Measurements from ENCODE around the gene HM13. TPM values are rescaled to one million over a fixed set of nuclear protein-coding genes. Genes with fewer than 3 reads are reported as not detected.

HM13 gene
- total and polyA plus RNA-seq, 2 of the 13 experiments (the other 11 are each of a cell fraction or from before 2014, with no cell fraction given), result 118 to 243 TPM

DNA sequence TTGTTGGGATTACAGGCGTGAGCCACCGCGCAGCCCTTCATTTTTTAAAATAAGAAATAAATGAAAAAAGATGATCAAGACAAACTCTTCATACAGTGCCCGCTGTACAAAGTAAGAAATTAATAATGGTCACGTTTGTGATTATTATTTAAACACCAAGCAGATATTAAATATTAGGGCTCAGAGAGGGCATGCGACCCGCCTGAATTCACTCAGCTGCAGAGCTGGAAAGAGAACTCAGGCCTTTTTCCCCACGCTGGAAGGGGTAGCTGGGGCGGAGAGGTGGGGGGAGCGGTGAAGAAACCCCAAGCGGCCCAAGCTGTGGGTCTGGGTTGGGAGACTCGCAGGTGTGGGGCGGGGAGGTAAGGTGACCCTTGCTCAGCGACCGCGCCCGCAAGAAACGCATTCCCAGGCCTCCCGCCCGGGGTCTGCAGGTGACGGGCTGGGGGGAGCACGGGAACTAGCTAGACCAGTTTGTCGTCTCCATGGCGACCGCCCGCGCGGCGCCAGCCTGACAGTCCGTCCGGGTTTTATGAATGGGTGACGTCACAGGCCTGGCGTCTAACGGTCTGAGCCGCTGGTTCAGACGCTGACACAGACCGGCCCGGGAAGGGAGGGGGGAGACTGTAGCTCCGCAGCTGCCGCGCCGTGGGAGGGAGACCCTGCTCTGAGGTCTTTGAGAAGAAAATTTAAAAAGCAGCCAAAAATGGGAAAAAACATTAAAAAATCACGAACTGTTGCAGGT lies 89.8 kb downstream of the HM13 start:
- FAIRE-seq (peak; percentile 89), ATAC-seq (peak; percentile 57), DNase-seq (ENCODE audit: low spot score) (peak; percentile 100)
- H2AFZ ChIP-seq (ENCODE audit: low read length), result no peak overlapping the region
- peaks cover 19% of the 10 kb centered on the region for H4K20me1 ChIP-seq (ENCODE audit: insufficient read depth, low read length)
- peak overlapping the region; percentile 98 for H3K27ac ChIP-seq (ENCODE audit: extremely low read length, insufficient read depth, low read length)
- no peaks in the 10 kb centered on the region for H3K9me3 ChIP-seq (ENCODE audit: low read length)
- no TSS peak for BruUV-seq (replicated peaks)
- H3K9ac ChIP-seq (ENCODE audit: insufficient read depth, low read depth, low read length), result peak overlapping the region; percentile 99
- H3K4me1 ChIP-seq (ENCODE audit: insufficient read depth, low read length), result peaks cover 40% of the 10 kb centered on the region
- WGBS (ENCODE audit: low lambda C conversion rate), result 10% methylated on average over 42 of the region's 43 CpGs
- H3K4me2 ChIP-seq (ENCODE audit: low read depth, low read length), result peak overlapping the region; percentile 76
- ChIA-PET POLR2A (interaction anchor here (0.6 to 13.6 kb wide), 22 partner anchors 8 to 135 kb away, joined by 3 to 1427 read pairs (median 15); partner anchors contain the start of genes BCL2L1 and TPX2), CTCF (ENCODE audit: low intra/inter-chr PET ratio, low total read pairs) (interaction anchor here (2.7 kb wide), 1 partner anchor 9 kb away, joined by 10 read pairs; no protein-coding TSS in a partner anchor)
- in situ Hi-C loops (cut with HindIII; ENCODE audit: extremely low pct_ligation_motif_present, low pct_unique_long_range_greater_than_20kb), result no loop called here
- H3K79me2 ChIP-seq (ENCODE audit: insufficient read depth, low read length), result peaks cover 42% of the 10 kb centered on the region
- intact Hi-C loops (cut with micrococcal nuclease; ENCODE audit: unreplicated experiment), result loop anchor here (1.0 kb wide), 1 partner anchor 8 kb away; no protein-coding TSS in a partner anchor
- H3K4me3 ChIP-seq (replicated peaks in 1 of 3; ENCODE audit: insufficient read depth in 1 of 3, low read depth in 2 of 3, low read length in 3 of 3), result peak overlapping the region; percentile 81 to 99 (median 95)
- no peaks in the 10 kb centered on the region; a peak in 1 of 5 replicates for H3K27me3 ChIP-seq (ENCODE audit: control insufficient read depth in 1 of 2, insufficient read depth in 2 of 2, low read length in 2 of 2)
- peaks cover 0 to 5% of the 10 kb centered on the region in 2 experiments; a peak in 4 of 5 replicates for H3K36me3 ChIP-seq (replicated peaks in 1 of 2; ENCODE audit: control insufficient read depth in 1 of 2, insufficient read depth in 2 of 2, low read length in 2 of 2)
- TF ChIP-seq ZSCAN5A (CRISPR knock-in tag; IDR thresholded peaks at IDR 0.05; ENCODE audit: borderline replicate concordance) (no peak), ZNF563 (CRISPR knock-in tag; IDR thresholded peaks at IDR 0.05) (peak; percentile 90), ZXDC (CRISPR knock-in tag; IDR thresholded peaks at IDR 0.05) (peak; percentile 90), ZNF205 (CRISPR knock-in tag; IDR thresholded peaks at IDR 0.05) (peak; percentile 95), NFATC3 (CRISPR knock-in tag; IDR thresholded peaks at IDR 0.05) (0 out of 2 replicates have a peak, but pooled peaks have one; percentile 15), ZSCAN29 (CRISPR knock-in tag; conservative IDR thresholded peaks at IDR 0.05) (peak; percentile 90), ZNF557 (CRISPR knock-in tag; IDR thresholded peaks at IDR 0.05) (peak; percentile 82; the same call in 1 of the 2 replicates), MIER2 (CRISPR knock-in tag; IDR thresholded peaks at IDR 0.05) (peak; percentile 85), PHF20 (CRISPR knock-in tag; IDR thresholded peaks at IDR 0.05) (no peak)
- TF ChIP-seq, protein P1, sequence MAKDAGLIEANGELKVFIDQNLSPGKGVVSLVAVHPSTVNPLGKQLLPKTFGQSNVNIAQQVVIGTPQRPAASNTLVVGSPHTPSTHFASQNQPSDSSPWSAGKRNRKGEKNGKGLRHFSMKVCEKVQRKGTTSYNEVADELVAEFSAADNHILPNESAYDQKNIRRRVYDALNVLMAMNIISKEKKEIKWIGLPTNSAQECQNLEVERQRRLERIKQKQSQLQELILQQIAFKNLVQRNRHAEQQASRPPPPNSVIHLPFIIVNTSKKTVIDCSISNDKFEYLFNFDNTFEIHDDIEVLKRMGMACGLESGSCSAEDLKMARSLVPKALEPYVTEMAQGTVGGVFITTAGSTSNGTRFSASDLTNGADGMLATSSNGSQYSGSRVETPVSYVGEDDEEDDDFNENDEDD (CRISPR knock-in tag; IDR thresholded peaks at IDR 0.05; ENCODE audit: borderline replicate concordance), result peak; percentile 91; the same call in 1 of the 2 replicates
- TF ChIP-seq, protein P2, sequence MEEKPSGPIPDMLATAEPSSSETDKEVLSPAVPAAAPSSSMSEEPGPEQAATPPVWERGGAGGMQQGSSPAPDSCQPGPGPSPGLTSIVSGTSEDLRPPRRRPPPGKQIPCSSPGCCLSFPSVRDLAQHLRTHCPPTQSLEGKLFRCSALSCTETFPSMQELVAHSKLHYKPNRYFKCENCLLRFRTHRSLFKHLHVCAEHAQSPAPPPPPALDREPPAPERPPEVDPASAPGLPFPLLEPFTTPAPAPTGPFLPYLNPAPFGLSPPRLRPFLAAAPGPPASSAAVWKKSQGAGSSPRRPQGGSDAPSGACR (CRISPR knock-in tag; IDR thresholded peaks at IDR 0.05), result peak; percentile 60; the same call in 1 of the 2 replicates
- TF ChIP-seq, protein P3, sequence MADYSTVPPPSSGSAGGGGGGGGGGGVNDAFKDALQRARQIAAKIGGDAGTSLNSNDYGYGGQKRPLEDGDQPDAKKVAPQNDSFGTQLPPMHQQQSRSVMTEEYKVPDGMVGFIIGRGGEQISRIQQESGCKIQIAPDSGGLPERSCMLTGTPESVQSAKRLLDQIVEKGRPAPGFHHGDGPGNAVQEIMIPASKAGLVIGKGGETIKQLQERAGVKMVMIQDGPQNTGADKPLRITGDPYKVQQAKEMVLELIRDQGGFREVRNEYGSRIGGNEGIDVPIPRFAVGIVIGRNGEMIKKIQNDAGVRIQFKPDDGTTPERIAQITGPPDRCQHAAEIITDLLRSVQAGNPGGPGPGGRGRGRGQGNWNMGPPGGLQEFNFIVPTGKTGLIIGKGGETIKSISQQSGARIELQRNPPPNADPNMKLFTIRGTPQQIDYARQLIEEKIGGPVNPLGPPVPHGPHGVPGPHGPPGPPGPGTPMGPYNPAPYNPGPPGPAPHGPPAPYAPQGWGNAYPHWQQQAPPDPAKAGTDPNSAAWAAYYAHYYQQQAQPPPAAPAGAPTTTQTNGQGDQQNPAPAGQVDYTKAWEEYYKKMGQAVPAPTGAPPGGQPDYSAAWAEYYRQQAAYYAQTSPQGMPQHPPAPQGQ (CRISPR knock-in tag; IDR thresholded peaks at IDR 0.05; ENCODE audit: borderline replicate concordance), result no peak; the same call in 1 of the 2 replicates
- TF ChIP-seq, protein P4, sequence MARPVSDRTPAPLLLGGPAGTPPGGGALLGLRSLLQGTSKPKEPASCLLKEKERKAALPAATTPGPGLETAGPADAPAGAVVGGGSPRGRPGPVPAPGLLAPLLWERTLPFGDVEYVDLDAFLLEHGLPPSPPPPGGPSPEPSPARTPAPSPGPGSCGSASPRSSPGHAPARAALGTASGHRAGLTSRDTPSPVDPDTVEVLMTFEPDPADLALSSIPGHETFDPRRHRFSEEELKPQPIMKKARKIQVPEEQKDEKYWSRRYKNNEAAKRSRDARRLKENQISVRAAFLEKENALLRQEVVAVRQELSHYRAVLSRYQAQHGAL (CRISPR knock-in tag; IDR thresholded peaks at IDR 0.05; ENCODE audit: not compliant biosample characterization), result no peak

All from HepG2 (cell line).